SK-MEL-5 (cell line): ENCODE measurements around the gene HIGD2A. TPM values are rescaled to one million over a fixed set of nuclear protein-coding genes. Genes with fewer than 3 reads are reported as not detected.

Experiments used
- DNase-seq: peaks from one replicate; pipeline ENCODE4 v3.0.0-alpha.2; 2016; ENCODE audit warnings: low read depth, low spot score
- in situ Hi-C: cut with HindIII; loops from 2 replicates; pipeline ENCODE4 v1.10.0; 2016; ENCODE audit warnings: low sequenced_read_pairs, high pct_unique_total_duplicates, low pct_unique_long_range_greater_than_20kb
- total RNA-seq: library from RNA; depleted of rRNA; stranded (reverse); fragments of >200 nt; shearing (Covaris generic); gene quantifications from 2 replicates; pipeline ENCODE4 v1.2.3, GENCODE V29; 2014

The HIGD2A gene
- total RNA-seq, 1 experiment from 2014 or later: 216 TPM

GRCh38 chr5:176408590-176408989 lies 20.0 kb downstream of the HIGD2A start:
- no peak for DNase-seq
- in situ Hi-C loops: no loop called here

GRCh38 chr5:176409765-176410164 lies 21.2 kb downstream of the HIGD2A start:
- in situ Hi-C loops: no loop called here
- no peak for DNase-seq

GRCh38 chr5:176410486-176411180 lies 22.1 kb downstream of the HIGD2A start:
- in situ Hi-C loops: no loop called here

GRCh38 chr5:176412517-176413254 lies 24.1 kb downstream of the HIGD2A start:
- in situ Hi-C loops: no loop called here
- DNase-seq: no peak

More at GRCh38 chr5:176410486-176411180, 22.1 kb downstream of the HIGD2A start:
- no peak for DNase-seq

GRCh38 chr5:176413255-176413565 lies 24.7 kb downstream of the HIGD2A start:
- in situ Hi-C loops: no loop called here
- no peak for DNase-seq

GRCh38 chr5:176413709-176414191 lies 25.2 kb downstream of the HIGD2A start:
- no peak for DNase-seq
- in situ Hi-C loops: no loop called here

GRCh38 chr5:176414704-176415103 lies 26.2 kb downstream of the HIGD2A start:
- in situ Hi-C loops: no loop called here
- DNase-seq: no peak

- no peak for DNase-seq
- in situ Hi-C loops: no loop called here
These were observed 26.8 kb downstream of the HIGD2A start for GRCh38 chr5:176415240-176415951.

- in situ Hi-C loops: no loop called here
- DNase-seq: peak; percentile 66
These were observed 27.7 kb downstream of the HIGD2A start, which contains the start of gene CLTB for GRCh38 chr5:176415952-176416924. CLTB (minus strand) TSS chr5:176416539; CDS start chr5:176416363, 176 bp downstream.

GRCh38 chr5:176416965-176417364 lies 28.4 kb downstream of the HIGD2A start:
- in situ Hi-C loops: no loop called here
- no peak for DNase-seq

- in situ Hi-C loops: no loop called here
- DNase-seq: no peak
These were observed 29.7 kb downstream of the HIGD2A start for GRCh38 chr5:176418251-176418650.

GRCh38 chr5:176420086-176420485 lies 31.5 kb downstream of the HIGD2A start:
- DNase-seq: no peak
- in situ Hi-C loops: no loop called here

GRCh38 chr5:176420972-176421544 lies 32.5 kb downstream of the HIGD2A start:
- in situ Hi-C loops: no loop called here
- DNase-seq: no peak

GRCh38 chr5:176424181-176424580 lies 35.6 kb downstream of the HIGD2A start:
- in situ Hi-C loops: no loop called here

GRCh38 chr5:176425138-176425537 lies 36.6 kb downstream of the HIGD2A start:
- in situ Hi-C loops: no loop called here
- DNase-seq: no peak

More at GRCh38 chr5:176424181-176424580, 35.6 kb downstream of the HIGD2A start:
- no peak for DNase-seq

GRCh38 chr5:176425791-176426190 lies 37.2 kb downstream of the HIGD2A start:
- no peak for DNase-seq
- in situ Hi-C loops: no loop called here

GRCh38 chr5:176426876-176427275 lies 38.3 kb downstream of the HIGD2A start:
- in situ Hi-C loops: no loop called here
- no peak for DNase-seq
